ENCODE data around the gene INAFM2.

INAFM2 gene

DNA sequence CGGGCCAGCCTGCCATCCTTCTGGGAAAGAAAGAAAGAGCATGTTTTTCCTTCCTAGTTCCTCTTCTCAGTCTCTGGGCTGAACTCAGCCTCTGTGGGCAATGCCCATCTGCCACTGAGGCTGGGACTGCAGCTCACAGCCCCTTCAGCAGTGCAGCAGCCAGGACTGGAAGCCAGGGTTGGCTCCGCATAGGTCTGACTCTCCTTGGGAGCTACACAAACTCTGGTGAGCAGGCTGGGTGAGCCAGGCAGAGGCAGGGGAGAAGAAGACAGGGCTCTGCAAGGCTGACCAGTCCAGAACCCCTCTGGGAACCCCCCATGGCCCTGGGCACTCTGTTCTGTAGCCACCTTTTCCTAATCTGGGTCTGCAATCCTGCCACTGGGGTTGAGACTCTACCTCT, 38.1 kb downstream of the INAFM2 start:
- H3K9me3 Mint-ChIP-seq = no peaks in the 10 kb centered on the region
- no peak overlapping the region for H3K4me3 Mint-ChIP-seq
- H3K27me3 Mint-ChIP-seq = no peaks in the 10 kb centered on the region

GRCh38 chr15:40363611-40364010, 40.1 kb downstream of the INAFM2 start:
- H3K4me1 Mint-ChIP-seq (ENCODE audit: low read depth) = peaks cover 22% of the 10 kb centered on the region

More for the DNA sequence above, 38.1 kb downstream of the INAFM2 start:
- H3K27ac Mint-ChIP-seq = no peak overlapping the region
- peaks cover 15% of the 10 kb centered on the region for H3K4me1 Mint-ChIP-seq (ENCODE audit: low read depth)
- H3K36me3 Mint-ChIP-seq (ENCODE audit: low read depth) = peaks cover 4% of the 10 kb centered on the region

DNA sequence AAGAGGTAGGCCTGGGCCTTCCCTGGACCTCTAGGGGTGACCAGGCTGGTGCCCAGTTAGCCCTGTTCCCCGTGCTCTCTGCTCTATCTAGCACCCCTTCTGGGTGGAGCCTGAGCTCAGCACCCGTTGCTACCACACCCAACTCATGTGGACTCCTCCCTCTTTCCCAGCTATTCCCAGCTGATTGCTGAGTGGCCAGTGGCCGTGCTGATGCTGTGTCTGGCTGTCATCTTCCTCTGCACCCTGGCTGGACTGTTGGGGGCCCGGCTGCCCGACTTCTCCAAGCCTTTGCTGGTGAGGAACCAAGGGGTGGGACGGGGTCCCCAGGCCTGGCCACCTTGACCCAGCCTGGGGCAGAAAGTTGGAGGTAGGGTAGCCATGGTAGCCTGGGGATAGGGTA, 40.8 kb downstream of the INAFM2 start:
- Mint-ChIP-seq H3K27me3 (no peaks in the 10 kb centered on the region), H3K4me3 (no peak overlapping the region), H3K36me3 (ENCODE audit: low read depth) (peaks cover 4% of the 10 kb centered on the region), H3K9me3 (no peaks in the 10 kb centered on the region), H3K4me1 (ENCODE audit: low read depth) (peaks cover 23% of the 10 kb centered on the region), H3K27ac (no peak overlapping the region)

More at GRCh38 chr15:40363611-40364010, 40.1 kb downstream of the INAFM2 start:
- Mint-ChIP-seq H3K27ac (no peak overlapping the region), H3K4me3 (no peak overlapping the region), H3K9me3 (no peaks in the 10 kb centered on the region), H3K36me3 (ENCODE audit: low read depth) (peaks cover 4% of the 10 kb centered on the region), H3K27me3 (no peaks in the 10 kb centered on the region)

DNA sequence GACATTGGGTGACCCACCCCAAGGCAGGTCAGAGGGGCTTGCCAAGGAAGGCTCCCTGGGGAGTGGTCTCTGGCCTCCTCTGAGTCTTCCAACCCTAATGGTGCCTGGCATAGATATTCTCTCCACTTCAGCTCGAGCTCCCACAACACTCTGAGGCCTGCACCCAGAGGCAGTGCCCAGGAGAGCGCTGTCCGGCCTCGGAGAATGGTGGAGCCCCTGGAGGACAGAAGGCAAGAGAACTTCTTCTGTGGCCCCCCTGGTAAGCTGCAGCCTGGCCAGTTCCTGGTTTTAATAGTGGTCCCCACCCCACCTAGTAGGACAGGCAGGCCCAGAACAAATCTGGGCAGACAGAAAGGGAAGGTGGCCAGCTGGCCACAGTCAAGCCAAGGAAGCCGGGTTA, 41.5 kb downstream of the INAFM2 start:
- peaks cover 23% of the 10 kb centered on the region for H3K4me1 Mint-ChIP-seq (ENCODE audit: low read depth)
- no peak overlapping the region for H3K27ac Mint-ChIP-seq
- H3K4me3 Mint-ChIP-seq = no peak overlapping the region
- H3K27me3 Mint-ChIP-seq = no peaks in the 10 kb centered on the region
- peaks cover 4% of the 10 kb centered on the region for H3K36me3 Mint-ChIP-seq (ENCODE audit: low read depth)
- H3K9me3 Mint-ChIP-seq = no peaks in the 10 kb centered on the region

DNA sequence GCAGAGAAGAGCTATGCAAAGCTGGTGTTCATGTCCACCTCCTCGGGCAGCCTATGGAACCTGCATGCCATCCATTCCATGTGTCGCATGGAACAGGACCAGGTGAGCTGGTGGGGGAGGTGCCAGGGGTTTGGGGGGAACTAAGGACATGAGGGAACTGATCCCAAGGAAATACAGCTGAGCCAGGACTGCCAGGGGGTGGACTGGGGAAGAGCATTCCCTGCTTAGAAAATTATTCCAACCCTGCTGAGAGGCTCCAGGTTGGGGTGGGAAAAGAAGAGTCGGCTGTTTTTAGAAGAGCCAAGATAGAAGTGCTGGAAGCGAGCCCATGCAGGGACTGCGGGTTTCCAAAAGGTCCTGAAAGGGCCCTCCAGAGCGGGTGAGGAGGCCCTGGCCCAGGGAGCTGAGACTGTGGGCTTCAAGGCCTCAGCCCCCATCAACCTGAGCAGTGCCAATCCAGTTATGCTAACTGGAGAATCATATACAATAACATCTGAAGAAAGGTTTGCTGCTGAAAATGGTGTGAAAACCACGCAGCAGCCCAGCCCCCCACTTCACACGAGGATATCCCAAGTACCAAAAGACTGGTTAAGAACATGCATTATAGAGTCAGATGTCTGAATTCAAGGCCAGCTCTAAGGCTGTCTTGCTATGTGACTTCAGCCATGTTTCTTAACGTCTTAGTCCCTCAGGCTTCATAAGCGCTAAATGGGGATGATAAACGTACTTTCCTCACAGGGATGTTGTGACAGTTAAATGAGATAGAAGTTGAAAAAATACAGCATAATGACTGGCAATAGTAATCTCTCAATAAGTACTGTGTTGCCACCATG, 42.3 kb downstream of the INAFM2 start:
- no peaks in the 10 kb centered on the region for H3K9me3 Mint-ChIP-seq
- H3K27me3 Mint-ChIP-seq = no peaks in the 10 kb centered on the region
- H3K36me3 Mint-ChIP-seq (ENCODE audit: low read depth) = peaks cover 4% of the 10 kb centered on the region
- H3K4me3 Mint-ChIP-seq = no peak overlapping the region
- no peak overlapping the region for H3K27ac Mint-ChIP-seq
- peaks cover 23% of the 10 kb centered on the region for H3K4me1 Mint-ChIP-seq (ENCODE audit: low read depth)

DNA sequence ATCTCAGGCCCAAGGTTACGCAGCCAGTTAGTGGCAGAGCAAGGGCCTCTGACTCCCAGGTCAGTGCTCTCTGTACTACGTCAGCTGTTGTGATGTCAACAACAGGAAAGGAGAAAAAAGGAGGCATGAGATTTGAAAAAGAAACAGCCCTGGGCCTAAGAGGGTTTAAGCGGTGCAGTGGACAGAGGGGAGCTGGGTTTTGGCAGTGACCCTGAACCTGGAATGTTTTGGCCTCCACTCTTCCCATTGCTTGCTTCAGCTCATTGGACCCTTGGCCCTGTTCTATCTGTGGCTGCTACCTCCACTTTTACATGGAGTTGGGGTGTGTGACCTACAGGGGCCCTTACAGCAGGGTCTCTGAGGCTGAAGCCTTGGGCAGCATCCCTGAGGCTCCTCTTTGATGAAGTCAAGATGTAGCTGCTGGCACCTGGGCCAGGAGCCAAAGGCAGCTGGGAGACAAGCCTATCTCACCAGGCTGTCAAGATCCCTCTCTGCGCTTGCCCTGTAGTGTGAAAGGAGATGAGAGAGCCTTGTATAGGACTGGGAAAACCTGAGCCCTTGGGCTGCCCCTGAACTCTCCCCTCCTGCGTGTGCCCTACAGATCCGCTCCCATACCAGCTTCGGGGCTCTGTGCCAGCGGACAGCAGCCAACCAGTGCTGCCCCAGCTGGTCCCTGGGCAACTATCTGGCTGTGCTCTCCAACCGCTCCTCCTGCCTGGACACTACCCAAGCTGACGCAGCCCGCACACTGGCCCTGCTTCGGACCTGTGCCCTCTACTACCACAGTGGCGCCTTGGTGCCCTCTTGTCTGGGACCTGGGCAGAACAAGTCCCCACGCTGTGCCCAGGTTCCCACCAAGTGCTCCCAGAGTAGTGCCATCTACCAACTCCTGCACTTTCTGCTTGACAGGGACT, 43.2 kb downstream of the INAFM2 start:
- Mint-ChIP-seq H3K27ac (peak overlapping the region; percentile 59), H3K36me3 (ENCODE audit: low read depth) (peaks cover 4% of the 10 kb centered on the region), H3K4me1 (ENCODE audit: low read depth) (peaks cover 23% of the 10 kb centered on the region), H3K27me3 (no peaks in the 10 kb centered on the region), H3K9me3 (no peaks in the 10 kb centered on the region), H3K4me3 (peak overlapping the region; percentile 85)

DNA sequence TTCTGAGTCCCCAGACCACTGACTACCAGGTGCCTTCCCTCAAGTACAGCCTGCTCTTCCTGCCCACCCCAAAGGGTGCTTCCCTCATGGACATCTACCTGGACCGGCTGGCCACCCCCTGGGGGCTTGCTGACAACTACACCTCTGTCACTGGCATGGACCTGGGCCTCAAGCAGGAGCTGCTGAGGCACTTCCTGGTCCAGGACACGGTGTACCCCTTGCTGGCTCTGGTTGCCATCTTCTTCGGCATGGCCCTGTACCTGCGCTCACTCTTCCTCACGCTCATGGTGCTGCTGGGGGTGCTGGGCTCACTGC, 43.8 kb downstream of the INAFM2 start:
- Mint-ChIP-seq H3K36me3 (ENCODE audit: low read depth) (peaks cover 4% of the 10 kb centered on the region), H3K27ac (peak overlapping the region; percentile 59)

DNA sequence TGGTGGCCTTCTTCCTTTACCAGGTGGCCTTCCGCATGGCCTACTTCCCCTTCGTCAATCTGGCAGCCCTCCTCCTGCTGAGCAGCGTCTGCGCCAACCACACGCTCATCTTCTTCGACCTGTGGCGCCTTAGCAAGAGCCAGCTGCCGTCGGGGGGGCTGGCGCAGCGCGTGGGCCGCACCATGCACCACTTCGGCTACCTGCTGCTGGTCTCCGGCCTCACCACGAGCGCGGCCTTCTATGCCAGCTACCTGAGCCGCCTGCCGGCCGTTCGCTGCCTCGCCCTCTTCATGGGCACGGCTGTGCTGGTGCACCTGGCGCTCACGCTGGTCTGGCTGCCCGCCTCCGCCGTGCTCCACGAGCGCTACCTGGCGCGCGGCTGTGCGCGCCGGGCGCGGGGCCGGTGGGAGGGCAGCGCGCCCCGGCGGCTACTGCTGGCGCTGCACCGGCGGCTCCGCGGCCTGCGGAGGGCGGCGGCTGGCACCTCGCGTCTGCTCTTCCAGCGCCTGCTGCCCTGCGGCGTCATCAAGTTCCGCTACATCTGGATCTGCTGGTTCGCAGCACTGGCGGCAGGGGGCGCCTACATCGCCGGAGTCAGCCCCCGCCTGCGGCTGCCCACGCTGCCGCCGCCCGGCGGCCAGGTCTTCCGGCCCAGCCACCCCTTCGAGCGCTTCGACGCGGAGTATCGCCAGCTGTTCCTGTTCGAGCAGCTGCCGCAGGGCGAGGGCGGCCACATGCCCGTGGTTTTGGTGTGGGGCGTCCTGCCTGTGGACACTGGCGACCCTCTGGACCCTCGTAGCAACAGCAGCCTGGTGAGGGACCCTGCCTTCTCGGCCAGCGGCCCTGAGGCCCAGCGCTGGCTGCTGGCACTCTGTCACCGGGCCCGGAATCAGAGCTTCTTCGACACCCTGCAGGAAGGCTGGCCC, 44.5 kb downstream of the INAFM2 start:
- H3K27me3 Mint-ChIP-seq = no peaks in the 10 kb centered on the region
- H3K27ac Mint-ChIP-seq = peak overlapping the region; percentile 59
- peaks cover 23% of the 10 kb centered on the region for H3K4me1 Mint-ChIP-seq (ENCODE audit: low read depth)
- no peaks in the 10 kb centered on the region for H3K36me3 Mint-ChIP-seq (ENCODE audit: low read depth)
- H3K9me3 Mint-ChIP-seq = no peaks in the 10 kb centered on the region
- H3K4me3 Mint-ChIP-seq = peak overlapping the region; percentile 85

More for the DNA sequence above, 43.8 kb downstream of the INAFM2 start:
- no peaks in the 10 kb centered on the region for H3K27me3 Mint-ChIP-seq
- H3K4me3 Mint-ChIP-seq = peak overlapping the region; percentile 85
- no peaks in the 10 kb centered on the region for H3K9me3 Mint-ChIP-seq
- peaks cover 23% of the 10 kb centered on the region for H3K4me1 Mint-ChIP-seq (ENCODE audit: low read depth)

GRCh38 chr15:40368719-40369473, 45.4 kb downstream of the INAFM2 start:
- Mint-ChIP-seq H3K4me1 (ENCODE audit: low read depth) (peaks cover 23% of the 10 kb centered on the region), H3K27me3 (no peaks in the 10 kb centered on the region), H3K36me3 (ENCODE audit: low read depth) (no peaks in the 10 kb centered on the region), H3K4me3 (no peak overlapping the region), H3K9me3 (no peaks in the 10 kb centered on the region), H3K27ac (peak overlapping the region; percentile 57)

DNA sequence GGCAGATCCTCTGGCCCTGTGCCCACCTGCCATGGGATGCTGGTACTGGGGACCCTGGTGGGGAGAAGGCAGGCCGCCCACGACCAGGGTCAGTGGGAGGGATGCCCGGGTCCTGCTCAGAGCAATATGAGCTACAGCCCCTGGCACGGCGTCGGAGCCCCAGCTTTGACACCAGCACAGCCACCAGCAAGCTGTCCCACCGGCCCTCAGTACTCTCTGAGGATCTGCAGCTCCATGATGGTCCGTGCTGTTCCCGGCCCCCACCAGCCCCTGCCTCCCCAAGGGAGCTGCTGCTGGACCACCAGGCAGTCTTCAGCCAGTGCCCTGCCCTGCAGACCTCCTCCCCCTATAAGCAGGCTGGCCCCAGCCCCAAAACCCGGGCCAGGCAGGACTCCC, 46.0 kb downstream of the INAFM2 start:
- Mint-ChIP-seq H3K9me3 (no peaks in the 10 kb centered on the region), H3K27me3 (no peaks in the 10 kb centered on the region), H3K27ac (no peak overlapping the region), H3K4me3 (no peak overlapping the region), H3K36me3 (ENCODE audit: low read depth) (no peaks in the 10 kb centered on the region), H3K4me1 (ENCODE audit: low read depth) (peaks cover 23% of the 10 kb centered on the region)

DNA sequence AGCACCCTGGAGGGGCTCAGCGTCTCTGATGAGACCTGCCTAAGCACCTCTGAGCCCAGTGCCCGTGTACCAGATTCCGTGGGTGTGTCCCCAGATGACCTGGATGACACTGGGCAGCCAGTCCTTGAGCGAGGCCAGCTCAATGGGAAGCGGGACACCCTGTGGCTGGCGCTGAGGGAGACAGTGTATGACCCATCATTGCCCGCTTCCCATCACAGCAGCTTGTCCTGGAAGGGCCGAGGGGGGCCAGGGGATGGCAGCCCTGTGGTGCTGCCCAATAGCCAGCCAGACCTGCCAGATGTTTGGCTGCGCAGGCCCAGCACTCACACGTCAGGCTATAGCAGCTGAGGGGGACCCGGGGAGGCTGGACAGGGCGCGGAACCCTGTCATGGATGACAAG, 46.5 kb downstream of the INAFM2 start:
- Mint-ChIP-seq H3K27me3 (no peaks in the 10 kb centered on the region), H3K9me3 (no peaks in the 10 kb centered on the region), H3K27ac (no peak overlapping the region), H3K36me3 (ENCODE audit: low read depth) (no peaks in the 10 kb centered on the region), H3K4me1 (ENCODE audit: low read depth) (peaks cover 23% of the 10 kb centered on the region), H3K4me3 (no peak overlapping the region)

DNA sequence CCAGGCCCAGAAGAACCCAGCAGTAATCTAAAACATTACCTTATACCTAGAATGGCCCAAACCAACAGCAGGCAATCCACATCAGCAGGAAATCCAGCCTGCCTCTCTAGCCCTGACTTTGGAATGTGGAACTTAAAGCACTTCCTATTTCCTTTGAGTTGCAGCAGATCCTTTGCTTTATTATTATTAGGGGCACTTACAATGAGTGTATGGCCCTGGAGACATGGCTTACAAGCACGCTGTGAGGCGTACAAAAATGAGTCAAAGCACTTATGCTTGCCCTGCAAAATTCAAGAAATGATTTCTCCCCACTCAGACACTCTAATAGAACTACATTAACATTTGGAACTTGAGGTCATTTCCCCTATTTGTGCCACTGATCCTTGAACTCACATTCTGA, 49.5 kb downstream of the INAFM2 start:
- Mint-ChIP-seq H3K9me3 (no peaks in the 10 kb centered on the region), H3K27ac (no peak overlapping the region), H3K36me3 (ENCODE audit: low read depth) (no peaks in the 10 kb centered on the region), H3K4me1 (ENCODE audit: low read depth) (peaks cover 12% of the 10 kb centered on the region), H3K27me3 (no peaks in the 10 kb centered on the region), H3K4me3 (no peak overlapping the region)

Measured in stimulated activated naive CD8-positive, alpha-beta T cell treated with anti-CD3 and anti-CD28 coated beads, Interleukin-15, Interleukin-2, amounts not matched to agents 100 ng/mL and 50 ng/mL, for 24 hours (primary cell).